NCI-H748 (cell line): ENCODE measurements around the gene PACSIN3.
A peak's percentile ranks its signal among the peaks of the same experiment; 100 is the strongest.
"Not testable (repeated sequence)": the region's sequence is repeated elsewhere in the genome, so short reads cannot be mapped to it uniquely, and the experiment has no call there.

Experiments
- DNase-seq: peaks from one replicate; lab custom pipeline; 2025; ENCODE audit not compliant: unreplicated experiment; lab: John Stamatoyannopoulos, UW

PACSIN3 gene

DNA sequence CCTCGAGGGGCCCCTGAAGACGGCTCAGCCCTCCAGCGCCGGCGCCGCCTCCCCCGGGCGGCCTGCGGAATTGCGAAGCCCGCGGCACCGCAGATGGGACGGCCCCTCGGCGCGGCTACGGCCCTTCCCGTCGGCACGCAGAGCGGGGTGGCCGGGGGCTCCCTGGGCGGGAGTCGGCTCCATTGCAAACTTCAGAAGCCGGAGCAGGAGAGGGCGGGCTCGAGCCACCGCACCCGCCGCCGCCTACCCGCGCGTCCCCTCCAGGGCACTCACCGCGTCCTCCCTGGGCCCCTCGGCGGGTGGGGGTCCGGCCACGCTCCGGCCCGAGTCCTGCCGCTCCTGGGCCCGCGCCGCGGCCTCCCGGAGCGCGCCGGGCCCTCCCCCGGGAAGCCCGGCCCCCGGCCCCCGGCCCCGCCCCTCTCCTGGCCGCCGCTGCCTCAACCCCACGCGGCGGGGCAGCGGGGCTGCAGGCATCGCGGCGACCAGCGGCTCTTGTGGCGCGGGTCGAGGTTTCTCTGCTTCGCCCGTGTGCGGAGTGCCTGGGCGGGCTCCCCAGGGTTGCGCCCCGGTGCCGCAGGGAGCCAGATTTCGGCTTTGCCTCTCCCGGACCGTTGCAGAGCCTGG lies at the start of gene PACSIN3:
Gene PACSIN3 (minus strand): TSS at position 359 of the 624 bp plus-strand sequence. CDS start 3,707 bp downstream, outside the sequence.
- peak; percentile 54 for DNase-seq

DNA sequence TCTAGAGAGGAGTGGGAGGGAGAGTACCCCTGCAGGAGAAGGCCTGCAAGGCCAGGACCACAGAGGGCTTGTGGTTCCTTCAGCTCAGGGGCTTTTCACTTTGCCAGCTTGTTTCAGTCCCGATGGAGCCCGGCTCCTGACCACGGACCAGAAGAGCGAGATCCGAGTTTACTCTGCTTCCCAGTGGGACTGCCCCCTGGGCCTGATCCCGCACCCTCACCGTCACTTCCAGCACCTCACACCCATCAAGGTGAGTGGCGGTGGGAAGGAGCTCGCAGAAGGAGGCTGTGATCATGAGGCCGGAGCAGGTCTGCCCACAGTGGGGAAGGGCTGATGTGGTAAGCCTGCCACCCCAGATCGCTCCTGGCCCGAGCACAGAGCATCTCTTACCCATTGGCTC lies 48.9 kb upstream of the PACSIN3 start:
- no peak for DNase-seq

GRCh38 chr11:47234669-47235100 lies 48.5 kb upstream of the PACSIN3 start:
- DNase-seq: no peak

DNA sequence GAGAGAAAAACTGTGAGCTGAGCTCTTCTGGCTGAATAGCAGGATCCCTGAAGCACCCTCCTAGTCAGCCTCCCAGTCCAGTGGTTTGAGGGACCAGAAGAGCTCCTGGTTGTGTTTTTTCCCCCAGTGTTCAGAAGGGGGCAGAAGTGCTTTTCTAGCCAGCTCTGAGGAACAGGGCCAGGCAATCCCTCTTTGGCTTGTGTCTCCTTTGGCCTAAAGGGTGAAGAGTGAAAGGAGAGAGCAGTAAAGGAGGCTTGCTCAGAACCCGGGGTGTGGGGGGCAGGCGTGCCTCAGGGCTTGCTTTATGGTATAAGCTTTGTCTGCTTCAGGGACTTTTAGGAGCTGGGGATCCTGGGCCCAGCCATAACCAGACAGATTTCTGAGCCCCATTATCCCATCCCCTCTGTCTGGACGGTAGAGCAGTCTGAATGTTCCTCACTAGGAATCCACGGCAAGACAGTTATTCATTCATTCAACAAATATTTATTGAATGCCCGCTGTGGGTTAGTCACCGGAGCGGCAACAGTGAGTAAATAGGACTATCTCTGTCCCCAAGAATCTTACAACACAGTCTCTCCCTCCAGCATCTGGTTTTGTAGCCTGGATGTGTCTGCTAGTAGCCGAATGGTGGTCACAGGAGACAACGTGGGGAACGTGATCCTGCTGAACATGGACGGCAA lies 47.9 kb upstream of the PACSIN3 start:
- no peak for DNase-seq

DNA sequence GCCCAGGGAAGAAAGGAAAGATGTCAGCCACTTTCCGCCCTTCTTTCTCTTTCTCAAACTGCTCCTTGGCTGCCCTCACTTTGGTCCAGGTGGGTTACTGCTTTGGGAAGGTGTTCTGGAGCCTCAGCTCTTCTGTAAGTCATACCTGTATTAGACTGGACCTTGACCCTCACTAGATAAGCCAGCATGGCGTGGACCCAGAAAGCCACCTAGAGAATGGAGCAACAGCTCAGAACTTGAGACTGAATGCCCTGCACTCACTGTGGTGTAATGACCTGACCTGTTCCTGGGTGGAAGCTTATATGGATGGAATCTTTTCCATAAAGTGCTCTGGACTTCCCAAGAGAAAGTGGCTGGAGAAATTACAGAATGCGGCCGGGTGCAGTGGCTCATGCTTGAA lies 46.8 kb upstream of the PACSIN3 start:
- DNase-seq: no peak

DNA sequence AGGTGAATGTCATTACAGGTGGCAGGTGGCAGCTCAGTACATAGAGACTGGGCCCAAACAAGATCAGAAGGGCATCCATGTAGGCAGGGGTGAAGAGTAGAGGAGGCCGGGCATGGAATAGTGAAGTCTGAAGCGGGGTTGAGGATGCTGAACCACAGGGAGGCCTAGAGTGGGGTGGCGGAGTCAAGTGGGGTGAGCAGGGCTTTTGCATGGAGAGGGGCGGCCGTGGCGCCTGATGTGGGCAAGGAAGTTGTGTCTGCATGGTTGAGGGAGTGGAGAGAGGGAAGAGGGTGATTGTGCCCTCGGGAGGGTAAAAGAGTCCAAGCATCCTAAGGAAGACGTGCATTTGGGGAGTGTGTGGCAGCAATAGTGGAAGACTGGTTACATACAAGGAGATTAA lies 42.9 kb upstream of the PACSIN3 start:
- no peak for DNase-seq

- no peak for DNase-seq
Observed at GRCh38 chr11:47225552-47226400, 39.5 kb upstream of the PACSIN3 start.

DNA sequence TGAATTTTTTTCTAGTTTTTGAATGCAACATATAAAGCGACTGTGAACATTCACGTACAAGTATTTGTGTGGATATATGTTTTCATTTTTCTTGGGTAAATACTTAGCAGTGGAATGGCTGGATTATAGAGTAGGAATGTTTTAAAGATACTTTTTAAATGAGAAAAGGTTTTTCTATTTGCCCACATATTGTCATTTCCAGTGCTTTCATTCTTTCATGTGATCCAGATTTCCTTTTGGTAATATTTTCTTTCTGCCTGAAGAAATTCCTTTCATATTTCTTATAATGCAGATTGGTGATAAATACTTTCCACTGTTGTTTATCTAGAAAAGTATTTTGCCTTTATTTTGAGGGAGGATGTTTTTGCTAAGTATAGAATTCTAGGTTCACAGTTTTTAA lies 36.5 kb upstream of the PACSIN3 start:
- no peak for DNase-seq

GRCh38 chr11:47220401-47220821 lies 34.2 kb upstream of the PACSIN3 start:
- DNase-seq: no peak

GRCh38 chr11:47216121-47216798 lies 30.0 kb upstream of the PACSIN3 start:
- DNase-seq: peak; percentile 51

DNA sequence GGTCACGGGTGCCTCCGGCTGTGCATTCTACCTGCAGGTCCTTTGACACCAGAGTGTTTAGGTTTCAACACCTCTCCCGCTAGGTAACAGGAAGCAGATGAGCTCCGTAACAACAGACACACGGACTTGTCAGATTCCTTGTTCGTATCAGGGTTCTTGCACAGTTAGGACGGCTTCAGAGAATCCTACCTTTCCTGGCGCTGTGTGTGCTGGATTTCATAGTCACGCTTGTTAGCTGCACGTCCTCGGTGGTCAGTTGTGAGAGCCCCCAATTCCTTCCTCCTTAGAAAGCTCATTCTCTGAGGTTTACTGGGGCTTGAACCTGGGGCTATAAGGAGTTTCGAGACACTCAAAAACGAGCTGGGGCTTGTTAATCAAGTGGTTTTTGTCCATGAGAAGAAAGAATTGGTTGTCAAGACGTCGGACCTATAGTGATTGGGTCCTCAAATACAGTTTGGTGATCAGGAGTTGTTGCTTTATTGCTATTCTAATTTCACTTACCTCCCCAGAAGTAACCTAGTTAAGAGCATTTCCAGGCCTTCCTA lies 29.2 kb upstream of the PACSIN3 start:
- DNase-seq: peak; percentile 77

DNA sequence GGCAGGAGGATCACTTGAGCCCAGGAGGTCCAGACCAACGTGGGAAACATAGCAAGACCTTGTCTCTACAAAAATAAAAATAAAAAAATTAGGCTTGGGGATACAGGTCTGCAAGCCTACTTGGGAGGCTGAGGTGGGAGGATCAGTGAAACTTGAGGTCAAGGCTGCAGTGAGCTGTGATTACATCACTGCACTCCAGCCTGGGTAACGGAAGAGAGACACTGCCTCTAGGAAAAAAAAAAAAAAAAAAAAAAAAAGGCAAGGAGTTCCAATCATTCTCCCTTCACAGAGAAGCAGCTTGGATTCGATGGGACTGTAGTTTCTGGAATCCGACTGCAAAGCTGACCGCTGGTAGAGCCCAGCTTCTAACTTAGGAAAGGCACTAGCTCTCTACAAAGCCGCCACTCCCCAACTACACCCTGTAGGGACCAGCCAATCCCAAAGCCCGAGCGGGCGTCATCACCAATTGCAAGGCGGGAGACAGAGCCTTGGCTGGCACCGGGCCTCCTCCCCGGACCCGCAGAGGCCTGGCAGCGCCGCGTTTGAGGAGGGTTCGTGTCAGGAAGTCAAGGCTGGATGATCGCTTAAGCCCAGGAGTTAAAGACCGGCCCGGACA lies 27.8 kb upstream of the PACSIN3 start:
- DNase-seq: peak; percentile 95

DNA sequence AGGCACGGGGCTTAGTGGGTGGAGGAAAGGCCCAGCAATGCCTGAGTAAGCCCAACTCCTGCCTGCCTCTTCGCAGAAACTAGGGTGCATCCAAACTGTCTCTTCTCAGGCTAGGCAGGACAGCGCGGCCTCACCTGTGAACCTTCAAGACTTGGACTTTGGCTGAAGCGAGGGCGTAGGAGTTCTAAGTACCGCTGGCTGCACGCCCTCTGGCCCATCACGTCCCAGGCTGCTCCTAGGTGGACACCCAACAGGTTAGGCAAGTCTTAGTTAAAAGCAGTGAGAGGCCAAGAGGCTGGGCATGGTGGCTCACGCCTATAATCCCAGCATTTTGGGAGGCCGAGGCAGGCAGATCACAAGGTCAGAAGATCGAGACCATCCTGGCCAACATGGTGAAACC lies 26.7 kb upstream of the PACSIN3 start:
- no peak for DNase-seq

DNA sequence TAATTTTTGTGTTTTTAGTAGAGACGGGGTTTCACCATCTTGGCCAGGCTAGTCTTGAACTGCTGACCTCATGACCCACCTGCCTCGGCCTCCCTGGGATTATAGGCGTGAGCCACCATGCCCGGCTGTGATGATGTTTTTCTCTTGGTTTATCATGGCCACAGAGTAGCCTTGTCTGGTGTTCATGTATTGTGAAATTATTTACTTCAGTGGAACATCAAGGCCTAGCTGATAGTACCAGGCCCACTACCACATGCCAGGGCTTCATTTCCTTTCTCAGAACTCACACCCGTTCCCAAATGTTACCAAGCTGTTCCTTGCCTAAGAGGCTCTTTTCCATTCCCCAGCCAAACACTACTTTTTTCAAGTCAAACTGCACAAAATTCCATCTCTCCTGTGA lies 22.4 kb upstream of the PACSIN3 start:
- no peak for DNase-seq

- DNase-seq: not testable (repeated sequence)
Observed at GRCh38 chr11:47208008-47208552, 21.8 kb upstream of the PACSIN3 start.

DNA sequence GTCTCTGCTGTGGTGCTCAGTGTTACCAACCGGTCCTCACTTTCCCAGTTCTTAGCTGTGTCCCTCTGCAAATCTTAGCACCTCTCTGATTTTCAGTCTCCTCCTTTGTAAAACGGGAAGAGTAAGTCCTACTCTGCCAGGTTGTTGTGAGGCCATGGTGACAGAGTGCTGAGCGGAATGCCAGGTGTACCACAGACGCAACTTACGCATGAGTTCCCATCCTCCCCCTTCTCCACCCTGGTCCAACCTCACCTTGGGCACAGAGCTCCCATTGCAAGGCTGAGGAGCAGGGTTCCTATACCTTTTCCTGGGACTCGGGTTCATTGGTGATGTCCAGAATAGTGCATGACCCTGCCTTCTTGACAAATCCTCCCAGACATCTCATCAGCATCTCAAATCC lies 21.2 kb upstream of the PACSIN3 start:
- no peak for DNase-seq

GRCh38 chr11:47206577-47206976 lies 20.3 kb upstream of the PACSIN3 start:
- not testable (repeated sequence) for DNase-seq

DNA sequence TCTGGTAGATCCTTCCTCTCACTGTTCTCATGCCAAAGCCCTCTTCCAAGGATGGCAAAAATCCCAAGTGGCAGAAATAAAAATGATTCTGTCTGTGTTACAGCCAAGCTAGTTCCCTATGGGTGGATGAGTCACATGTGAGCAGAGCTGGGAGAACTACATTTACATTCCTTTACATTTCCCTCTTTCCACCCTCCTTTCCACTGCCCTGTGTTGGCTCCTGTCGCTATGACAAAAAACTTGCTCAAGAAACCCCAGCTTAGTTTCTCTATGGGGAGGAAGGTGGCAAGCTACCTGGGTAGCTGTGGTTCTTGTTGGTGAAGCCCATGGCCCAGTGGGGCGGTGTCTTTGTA lies 18.4 kb upstream of the PACSIN3 start:
- DNase-seq: no peak

DNA sequence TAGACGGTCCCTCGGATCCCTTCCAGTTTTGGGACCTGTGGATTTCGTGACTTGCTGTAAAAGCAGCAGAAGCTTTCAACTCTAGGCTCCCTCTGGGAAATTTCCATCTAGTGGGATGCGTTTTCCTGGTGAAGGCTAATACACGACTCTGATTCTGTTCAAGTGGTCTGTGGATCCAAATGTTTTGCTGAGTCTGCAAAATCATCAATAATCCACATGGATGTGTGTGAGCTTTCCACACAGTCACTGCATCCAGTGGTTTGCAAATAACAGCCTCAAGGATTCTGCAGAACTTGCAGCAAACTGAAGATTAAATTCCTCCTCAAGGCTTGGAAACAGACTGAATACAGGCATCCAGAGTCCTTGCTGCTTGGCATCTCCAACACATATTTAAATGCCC lies 16.3 kb upstream of the PACSIN3 start:
- DNase-seq: no peak

DNA sequence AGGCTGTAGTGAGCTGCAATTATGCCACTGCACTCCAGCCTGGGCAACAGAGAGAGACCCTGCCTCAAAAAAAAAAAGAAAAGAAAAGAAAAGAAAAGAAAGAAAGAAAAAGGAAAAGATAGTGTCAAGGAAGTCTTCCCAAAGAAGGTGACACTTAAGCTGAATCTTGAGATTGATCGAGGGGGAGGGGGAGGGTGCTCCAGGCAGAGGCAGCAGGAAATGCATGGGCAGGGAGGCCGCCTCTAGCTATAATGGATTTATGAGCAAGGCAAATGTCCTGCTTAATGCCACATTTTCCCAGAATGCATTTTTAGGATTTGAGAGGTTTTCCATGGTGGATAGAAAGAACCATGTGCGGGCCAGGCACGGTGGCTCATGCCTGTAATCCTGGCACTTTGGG lies 14.8 kb upstream of the PACSIN3 start:
- DNase-seq: no peak
